ENCODE measurements around the gene PEX14.

PEX14 gene

GRCh38 chr1:10597492-10598388, 123.0 kb downstream of the PEX14 start:
- DNase-seq = no peak

GRCh38 chr1:10598389-10598702, 123.6 kb downstream of the PEX14 start:
- no peak for DNase-seq

GRCh38 chr1:10599194-10599861, 124.6 kb downstream of the PEX14 start:
- no peak for DNase-seq

DNA sequence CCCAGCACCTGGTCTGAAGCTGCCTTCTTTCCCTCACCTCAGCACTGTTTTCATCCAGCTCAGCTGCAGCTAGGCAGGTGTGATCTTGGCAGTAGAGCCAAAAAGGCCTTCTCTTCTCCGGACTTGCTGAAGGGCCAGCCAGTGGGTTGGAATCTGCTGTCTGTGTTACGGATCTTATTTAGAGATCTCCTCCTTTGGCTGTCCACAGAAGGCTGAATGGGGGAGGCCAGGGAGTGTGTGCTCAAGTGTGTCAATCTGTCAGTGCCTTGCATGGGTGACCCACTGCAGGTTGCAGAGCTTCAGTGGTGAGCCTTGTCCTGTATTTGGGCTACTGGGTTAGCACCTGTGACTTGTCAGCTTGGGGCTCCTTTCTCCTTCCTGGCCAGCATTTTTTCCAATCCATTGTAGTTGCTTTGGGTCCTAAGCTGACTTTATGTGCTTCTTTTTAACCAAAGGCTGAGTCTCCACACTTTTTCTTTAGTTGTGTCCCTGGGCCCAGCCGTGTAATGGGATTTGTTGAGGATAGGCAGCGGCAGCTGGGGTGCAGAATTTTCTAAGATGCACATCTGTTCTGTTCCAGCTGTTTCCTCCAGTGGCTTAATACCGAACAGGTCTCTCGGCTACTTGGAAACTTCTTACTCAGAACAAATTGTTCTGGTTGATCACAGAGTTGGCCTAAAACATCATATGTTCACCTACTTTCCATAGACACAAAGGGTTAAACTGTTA, 126.8 kb downstream of the PEX14 start:
- DNase-seq = no peak

- no peak for DNase-seq
Measured at GRCh38 chr1:10602936-10603335, 128.2 kb downstream of the PEX14 start.

GRCh38 chr1:10604966-10605365, 130.2 kb downstream of the PEX14 start:
- no peak for DNase-seq

GRCh38 chr1:10606064-10606463, 131.3 kb downstream of the PEX14 start:
- no peak for DNase-seq

DNA sequence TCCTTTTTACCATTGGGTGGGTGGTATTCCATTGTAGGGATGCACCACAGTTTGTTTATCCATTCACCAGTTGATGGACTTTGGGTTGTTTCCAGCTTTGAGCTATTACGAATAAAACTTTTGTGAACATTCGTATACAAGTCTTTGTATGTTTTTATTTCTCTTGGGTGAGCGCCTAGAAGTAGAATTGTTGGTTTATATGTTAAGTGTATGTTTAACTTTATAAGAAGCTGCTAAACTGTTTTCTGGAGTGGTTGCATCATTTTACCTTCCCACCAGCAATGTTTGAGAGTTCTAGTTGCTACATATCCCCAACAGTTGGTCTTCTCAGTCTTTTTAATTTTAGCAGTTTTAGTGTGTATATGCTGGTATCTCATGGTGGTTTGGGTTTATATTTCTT, 132.5 kb downstream of the PEX14 start:
- DNase-seq = no peak

GRCh38 chr1:10608690-10609089, 133.9 kb downstream of the PEX14 start:
- DNase-seq = no peak

DNA sequence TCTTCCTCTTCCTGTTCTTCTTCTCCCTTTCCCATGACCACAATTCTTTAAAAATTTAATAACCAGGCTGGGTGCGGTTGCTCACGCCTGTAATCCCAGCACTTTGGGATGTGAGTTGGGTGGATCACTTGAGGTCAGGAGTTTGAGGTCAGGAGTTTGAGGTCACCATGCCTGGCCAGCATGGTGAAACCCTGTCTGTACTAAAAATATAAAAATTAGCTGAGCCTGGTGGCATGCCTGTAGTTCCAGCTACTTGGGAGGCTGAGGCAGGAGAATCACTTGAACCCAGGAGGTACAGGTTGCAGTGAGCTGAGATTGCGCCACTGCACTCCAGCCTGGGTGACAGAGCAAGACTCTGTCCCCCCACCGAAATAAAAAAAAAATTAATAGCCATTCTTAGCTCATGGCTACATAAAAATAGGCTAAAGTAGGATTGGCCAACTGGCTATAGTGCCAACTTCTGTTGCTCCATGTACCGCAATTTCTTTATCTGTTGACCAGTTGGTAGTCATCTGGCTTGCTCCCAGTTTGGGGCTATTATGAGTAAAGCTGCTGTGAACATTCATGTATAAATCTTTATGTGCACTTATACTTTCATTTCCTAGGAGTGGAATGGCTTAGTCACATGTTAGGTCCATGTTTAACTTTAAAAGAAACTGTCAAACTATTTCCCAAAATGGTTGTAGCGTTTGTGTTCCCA, 136.3 kb downstream of the PEX14 start:
- DNase-seq = no peak

DNA sequence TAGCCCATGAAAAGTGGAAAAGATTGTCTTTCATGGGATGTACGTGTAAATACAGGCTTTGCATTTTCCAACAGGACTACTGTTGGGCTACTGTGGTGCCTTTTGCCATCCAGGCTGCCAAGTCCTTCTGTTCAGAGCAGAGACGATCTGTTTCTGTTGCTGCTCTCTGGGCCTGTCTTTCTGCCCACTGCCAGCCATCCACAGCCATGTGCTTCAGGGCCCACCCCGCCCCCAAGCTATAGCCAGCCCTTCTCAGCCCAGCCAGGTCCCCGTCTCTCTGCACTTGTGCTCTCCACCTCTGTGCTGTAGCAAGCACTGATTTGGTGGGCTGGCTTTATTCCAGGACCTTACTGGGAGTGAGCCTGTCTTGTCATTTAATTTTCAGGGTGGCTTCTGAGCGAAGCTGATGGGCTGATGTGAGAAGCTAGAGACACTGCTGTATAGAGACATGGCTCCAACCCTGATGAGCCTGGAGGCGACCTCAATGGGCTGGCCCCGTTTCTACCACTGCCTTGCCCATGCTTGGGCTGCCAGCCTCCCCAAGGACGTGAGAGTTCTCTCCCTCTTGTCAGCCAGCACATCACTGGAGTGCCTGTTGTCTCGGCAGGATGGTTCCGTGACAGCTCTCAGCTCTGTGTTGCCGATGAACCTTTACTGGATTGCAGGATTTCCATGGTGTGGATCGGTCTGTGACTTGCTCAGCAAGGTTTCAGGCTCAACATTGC, 137.8 kb downstream of the PEX14 start:
- no peak for DNase-seq

DNA sequence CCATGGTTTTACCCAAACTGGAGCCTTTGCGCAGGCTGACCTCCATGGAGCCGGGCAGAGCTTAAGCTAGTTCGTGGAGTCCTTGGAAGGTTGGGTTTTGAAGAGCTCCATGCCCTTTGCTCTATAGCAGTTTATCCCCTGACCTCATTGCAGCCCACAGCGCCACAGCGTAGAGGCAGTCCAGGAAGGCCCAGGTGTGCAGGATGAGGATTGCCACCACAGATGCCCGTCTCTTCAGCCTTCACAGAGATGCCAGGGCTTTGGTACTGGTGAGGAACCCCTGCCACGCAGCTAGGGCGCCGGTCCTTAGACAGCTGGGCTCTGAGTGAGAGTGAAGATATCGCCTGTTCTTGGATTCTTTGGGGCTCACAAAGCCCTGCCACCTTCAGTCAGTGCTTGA, 138.6 kb downstream of the PEX14 start:
- no peak for DNase-seq

- DNase-seq = no peak
Measured at GRCh38 chr1:10613861-10614260, 139.1 kb downstream of the PEX14 start.

DNA sequence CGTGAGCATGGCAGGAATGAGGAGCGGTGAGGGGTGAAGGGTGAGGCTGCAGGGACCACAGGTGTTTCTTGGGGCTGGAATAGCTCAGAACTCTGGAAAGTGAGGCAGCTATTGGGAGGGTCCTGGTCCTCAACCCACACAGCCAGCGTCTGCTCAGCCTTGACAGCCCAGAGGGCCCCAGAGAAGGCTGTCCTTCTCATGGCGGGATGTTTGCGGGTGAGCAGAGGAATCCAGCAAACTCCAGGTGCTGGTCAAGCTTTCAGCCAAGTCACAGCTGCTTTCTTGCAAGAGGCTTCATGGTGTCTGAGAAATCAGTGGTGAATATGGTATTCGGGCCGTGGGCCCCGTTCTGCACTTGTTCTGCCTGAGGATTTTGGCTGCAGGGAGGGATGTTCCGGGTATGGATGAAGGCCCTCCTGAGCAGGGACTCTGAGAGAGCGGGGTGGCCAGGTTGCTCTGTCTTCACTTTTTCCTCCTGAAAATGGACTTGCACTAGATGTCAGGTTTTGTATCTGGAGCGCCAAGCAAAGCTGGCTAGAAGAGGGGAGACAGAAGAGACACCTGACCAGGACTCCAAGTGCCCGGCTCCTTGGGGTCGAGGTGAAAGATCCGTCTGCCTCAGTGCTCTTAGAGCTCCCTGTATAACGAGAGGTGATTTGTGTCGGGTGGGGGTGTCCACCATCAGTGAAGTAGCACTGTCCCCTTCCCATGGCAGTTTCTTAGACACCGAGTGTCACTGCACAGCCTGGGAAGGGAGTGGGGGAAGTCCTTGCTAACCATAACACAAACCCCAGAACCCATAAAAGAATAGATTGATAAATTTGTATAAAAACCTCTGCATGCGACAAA, 139.9 kb downstream of the PEX14 start:
- no peak for DNase-seq

- DNase-seq = no peak
Measured at GRCh38 chr1:10615332-10615731, 140.6 kb downstream of the PEX14 start.

GRCh38 chr1:10615932-10616671, 141.4 kb downstream of the PEX14 start:
- no peak for DNase-seq

GRCh38 chr1:10616696-10617095, 141.9 kb downstream of the PEX14 start:
- no peak for DNase-seq

DNA sequence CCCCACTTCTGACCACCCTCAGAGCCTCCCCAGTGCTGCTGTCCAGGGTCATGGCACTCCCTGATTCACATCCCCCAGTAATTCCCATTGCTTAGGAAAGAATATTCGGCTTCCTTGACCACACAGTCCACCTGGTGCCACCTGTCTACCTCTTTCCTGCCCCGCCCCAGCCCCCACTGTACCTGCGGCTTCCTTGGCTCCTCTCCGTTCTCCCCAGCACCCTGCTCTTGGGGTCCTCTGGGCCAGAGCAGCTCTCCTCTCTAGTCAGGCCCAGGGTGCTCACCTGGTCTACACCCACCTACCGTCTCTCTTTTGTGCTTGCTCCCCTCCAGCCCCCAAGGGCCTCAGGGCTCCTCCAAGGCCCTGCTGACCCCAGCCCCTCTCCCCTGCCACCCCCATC, 142.6 kb downstream of the PEX14 start:
- DNase-seq = no peak

GRCh38 chr1:10617931-10618885, 143.5 kb downstream of the PEX14 start:
- DNase-seq = no peak

Measured in T-helper 2 cell (primary cell).